Ectodermal cell (in vitro differentiated cells): ENCODE results near the gene CHN2.

Experiments used
- H3K27ac ChIP-seq: 2 replicates; pipeline ENCODE4 v1.7.0; 2013; ENCODE audit warnings: mild to moderate bottlenecking, low read depth, low read length; ENCODE audit not compliant: insufficient read depth, poor library complexity, severe bottlenecking
- H3K27me3 ChIP-seq: 2 replicates; pipeline ENCODE4 v1.7.0; 2013; ENCODE audit warnings: mild to moderate bottlenecking, low read length; ENCODE audit not compliant: insufficient read depth, control insufficient read depth, poor library complexity, severe bottlenecking
- H3K36me3 ChIP-seq: one replicate; pipeline ENCODE4 v1.7.0; 2013; ENCODE audit warnings: low read length; ENCODE audit not compliant: control insufficient read depth, insufficient read depth
- H3K4me1 ChIP-seq: one replicate; pipeline ENCODE4 v1.7.0; 2013; ENCODE audit warnings: low read length; ENCODE audit not compliant: control insufficient read depth, insufficient read depth
- H3K4me3 ChIP-seq: 2 replicates; pipeline ENCODE4 v1.7.0; 2013; ENCODE audit warnings: low read depth, low read length, control low read depth; ENCODE audit not compliant: insufficient read depth
- H3K9me3 ChIP-seq: 2 replicates; pipeline ENCODE4 v1.7.0; 2013; ENCODE audit warnings: mild to moderate bottlenecking, low read length, moderate library complexity; ENCODE audit not compliant: control insufficient read depth
- WGBS, 2 experiments: methylation state at CpG; one replicate each; pipeline ENCODE4 v1.1.7; 2013; ENCODE audit warnings: missing lambda C conversion rate in 2 of 2; 5-methylcytosine and 5-hydroxymethylcytosine counted together

Gene CHN2

GRCh38 chr7:29236649-29237048, 42.1 kb downstream of the CHN2 start:
- no peak overlapping the region for H3K4me3 ChIP-seq
- no peaks in the 10 kb centered on the region for H3K36me3 ChIP-seq
- peaks cover 11% of the 10 kb centered on the region for H3K4me1 ChIP-seq
- no peaks in the 10 kb centered on the region for H3K9me3 ChIP-seq
- no peak overlapping the region for H3K27ac ChIP-seq
- H3K27me3 ChIP-seq = no peaks in the 10 kb centered on the region

- H3K9me3 ChIP-seq = no peaks in the 10 kb centered on the region
- H3K4me1 ChIP-seq = peaks cover 2% of the 10 kb centered on the region
- no peak overlapping the region for H3K27ac ChIP-seq
- no peaks in the 10 kb centered on the region for H3K36me3 ChIP-seq
- no peak overlapping the region for H3K4me3 ChIP-seq
- 95 to 97% methylated on average over 3 of the region's 3 CpGs for WGBS, 2 experiments
- no peaks in the 10 kb centered on the region for H3K27me3 ChIP-seq
These were observed 42.9 kb downstream of the CHN2 start for GRCh38 chr7:29237489-29237888.

GRCh38 chr7:29239638-29240037, 45.1 kb downstream of the CHN2 start:
- 90 to 92% methylated on average over 1 of the region's 1 CpG for WGBS, 2 experiments
- no peaks in the 10 kb centered on the region for H3K27me3 ChIP-seq

GRCh38 chr7:29242265-29242664, 47.7 kb downstream of the CHN2 start:
- H3K27ac ChIP-seq = no peak overlapping the region
- 93 to 96% methylated on average over 3 of the region's 3 CpGs for WGBS, 2 experiments
- H3K4me3 ChIP-seq = no peak overlapping the region
- H3K9me3 ChIP-seq = no peaks in the 10 kb centered on the region
- H3K36me3 ChIP-seq = no peaks in the 10 kb centered on the region
- no peaks in the 10 kb centered on the region for H3K4me1 ChIP-seq
- H3K27me3 ChIP-seq = no peaks in the 10 kb centered on the region

More at GRCh38 chr7:29239638-29240037, 45.1 kb downstream of the CHN2 start:
- H3K4me1 ChIP-seq = no peaks in the 10 kb centered on the region
- H3K27ac ChIP-seq = no peak overlapping the region
- no peaks in the 10 kb centered on the region for H3K36me3 ChIP-seq
- H3K9me3 ChIP-seq = no peaks in the 10 kb centered on the region
- no peak overlapping the region for H3K4me3 ChIP-seq

GRCh38 chr7:29243910-29244655, 49.5 kb downstream of the CHN2 start:
- Histone ChIP-seq H3K27ac (no peak overlapping the region), H3K36me3 (no peaks in the 10 kb centered on the region), H3K27me3 (no peaks in the 10 kb centered on the region), H3K4me3 (no peak overlapping the region), H3K4me1 (no peaks in the 10 kb centered on the region), H3K9me3 (no peaks in the 10 kb centered on the region)
- 88 to 94% methylated on average over 11 of the region's 11 CpGs for WGBS, 2 experiments

DNA sequence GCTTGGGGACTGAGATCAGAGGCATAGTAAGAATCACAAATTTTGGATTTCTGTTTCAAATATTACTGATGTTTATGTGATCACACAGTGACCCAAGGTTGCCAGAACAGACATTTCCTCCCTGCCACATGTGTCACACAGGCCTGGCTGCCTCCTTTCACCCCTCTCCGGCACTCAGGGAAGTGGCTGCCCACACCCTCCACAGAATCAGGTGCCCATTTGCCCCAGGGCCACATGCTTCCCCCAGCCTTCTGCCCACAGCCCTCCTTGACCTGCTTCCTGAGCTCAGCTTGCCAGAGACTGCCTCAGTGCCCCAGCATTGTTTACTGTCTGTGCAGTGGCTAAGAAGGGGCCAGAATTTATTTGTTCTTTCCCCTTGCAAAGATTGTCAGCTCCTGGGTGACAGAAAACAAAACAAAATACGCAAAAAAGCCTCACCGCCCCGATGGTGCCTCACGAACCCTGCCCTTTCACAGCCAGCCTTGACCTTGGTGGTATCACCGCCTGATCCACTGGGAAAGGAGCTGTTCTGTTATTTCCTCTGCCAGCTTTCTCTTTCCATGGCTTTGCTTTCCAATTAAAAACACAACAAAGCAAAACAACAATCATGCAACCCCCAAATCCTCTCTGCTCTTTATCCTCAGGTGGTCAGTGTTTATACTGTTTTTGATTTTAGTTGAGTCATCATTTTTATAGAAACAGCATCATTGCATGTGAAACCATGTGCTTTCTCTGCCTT, 52.8 kb downstream of the CHN2 start:
- no peaks in the 10 kb centered on the region for H3K9me3 ChIP-seq
- no peaks in the 10 kb centered on the region for H3K27me3 ChIP-seq
- no peak overlapping the region for H3K4me3 ChIP-seq
- WGBS, 2 experiments = 93 to 94% methylated on average over 6 of the region's 6 CpGs
- H3K36me3 ChIP-seq = no peaks in the 10 kb centered on the region
- no peak overlapping the region for H3K27ac ChIP-seq
- no peaks in the 10 kb centered on the region for H3K4me1 ChIP-seq

DNA sequence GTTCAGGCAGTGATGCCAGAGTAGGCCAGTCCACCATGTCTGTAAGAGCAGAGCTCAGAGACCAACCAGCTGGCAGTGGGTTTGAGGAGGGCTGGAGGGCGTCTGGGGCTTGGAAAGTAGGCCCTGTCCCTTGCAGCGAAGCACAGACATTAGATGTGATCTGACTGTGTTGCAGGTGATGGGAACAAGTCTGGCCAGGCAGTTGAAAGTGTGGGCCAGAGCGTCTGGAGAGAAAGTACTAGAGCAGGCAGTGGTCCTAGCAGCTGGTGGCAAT, 53.3 kb downstream of the CHN2 start:
- Histone ChIP-seq H3K27ac (no peak overlapping the region), H3K4me1 (no peaks in the 10 kb centered on the region), H3K27me3 (no peaks in the 10 kb centered on the region), H3K4me3 (no peak overlapping the region), H3K9me3 (no peaks in the 10 kb centered on the region), H3K36me3 (no peaks in the 10 kb centered on the region)
- 93 to 94% methylated on average over 3 of the region's 3 CpGs for WGBS, 2 experiments

- no peak overlapping the region for H3K27ac ChIP-seq
These were observed 54.3 kb downstream of the CHN2 start for GRCh38 chr7:29248713-29249382.

DNA sequence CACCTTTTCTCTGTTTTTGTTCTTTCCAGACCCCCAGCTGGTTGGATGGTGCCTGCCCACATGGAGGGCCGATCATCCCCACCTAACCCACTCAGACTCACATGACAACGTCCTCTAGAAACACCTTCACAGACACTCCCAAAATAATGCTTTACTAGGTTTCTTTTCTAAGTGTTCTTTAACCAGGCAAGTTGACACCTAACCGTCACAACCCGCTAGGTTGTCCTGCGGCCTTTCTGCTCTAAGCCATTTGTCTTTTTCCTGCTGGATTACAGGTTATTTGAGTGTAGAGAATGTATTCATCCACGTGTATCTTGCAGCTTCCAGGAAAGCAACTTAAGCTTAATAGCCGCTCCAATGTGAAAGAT, 54.8 kb downstream of the CHN2 start:
- 87 to 93% methylated on average over 7 of the region's 7 CpGs for WGBS, 2 experiments
- no peaks in the 10 kb centered on the region for H3K4me1 ChIP-seq
- H3K27ac ChIP-seq = no peak overlapping the region
- H3K9me3 ChIP-seq = no peaks in the 10 kb centered on the region
- no peaks in the 10 kb centered on the region for H3K36me3 ChIP-seq
- H3K4me3 ChIP-seq = no peak overlapping the region
- H3K27me3 ChIP-seq = no peaks in the 10 kb centered on the region

More at GRCh38 chr7:29248713-29249382, 54.3 kb downstream of the CHN2 start:
- H3K9me3 ChIP-seq = no peaks in the 10 kb centered on the region
- no peaks in the 10 kb centered on the region for H3K27me3 ChIP-seq
- WGBS, 2 experiments = 93 to 94% methylated on average over 8 of the region's 8 CpGs
- H3K36me3 ChIP-seq = no peaks in the 10 kb centered on the region
- no peaks in the 10 kb centered on the region for H3K4me1 ChIP-seq
- H3K4me3 ChIP-seq = no peak overlapping the region

GRCh38 chr7:29249860-29250259, 55.3 kb downstream of the CHN2 start:
- no peak overlapping the region for H3K4me3 ChIP-seq
- no peaks in the 10 kb centered on the region for H3K27me3 ChIP-seq
- no peaks in the 10 kb centered on the region for H3K36me3 ChIP-seq
- WGBS, 2 experiments = 88 to 100% methylated on average over 1 of the region's 1 CpG
- H3K4me1 ChIP-seq = no peaks in the 10 kb centered on the region
- no peaks in the 10 kb centered on the region for H3K9me3 ChIP-seq
- no peak overlapping the region for H3K27ac ChIP-seq
